ENCODE measurements around the gene RBPJL. TPM values are rescaled to one million over a fixed set of nuclear protein-coding genes. Genes with fewer than 3 reads are reported as not detected.
A peak's percentile ranks its signal among the peaks of the same experiment; 100 is the strongest.

The RBPJL gene
- total and polyA plus RNA-seq, 5 donors from 2014 or later, result not detected

- no peaks in the 10 kb centered on the region for H3K36me3 ChIP-seq (ENCODE audit: control insufficient read depth, insufficient read depth, low read length)
- H3K36me3 Mint-ChIP-seq, result no peaks in the 10 kb centered on the region
- H3K4me3 Mint-ChIP-seq, result no peak overlapping the region
- no peaks in the 10 kb centered on the region for H3K9me3 Mint-ChIP-seq
- no peaks in the 10 kb centered on the region for H3K27me3 Mint-ChIP-seq
- H3K27me3 ChIP-seq (ENCODE audit: control insufficient read depth, insufficient read depth, low read length), result no peaks in the 10 kb centered on the region
- no peak overlapping the region for H3K4me3 ChIP-seq (ENCODE audit: low read depth, low read length)
- H3K27ac Mint-ChIP-seq, result peak overlapping the region in 2 of 3 donors; percentile 1 to 41
- DNase-seq, result no peak
- ATAC-seq (ENCODE audit: low read depth in 2 of 2), result no peak
- no peaks in the 10 kb centered on the region for H3K9me3 ChIP-seq (ENCODE audit: control insufficient read depth in 2 of 2, low read length in 2 of 2)
- H3K4me1 Mint-ChIP-seq, result peaks cover 0 to 37% (median 26%) of the 10 kb centered on the region in 4 donors
- peaks cover 6% of the 10 kb centered on the region for H3K4me1 ChIP-seq (ENCODE audit: control insufficient read depth, insufficient read depth, low read length, poor library complexity, severe bottlenecking)
- H3K27ac ChIP-seq (ENCODE audit: insufficient read depth, low read length, poor library complexity, severe bottlenecking), result no peak overlapping the region
Measured at GRCh38 chr20:45353746-45354145, 47.1 kb downstream of the RBPJL start.

- peak overlapping the region; percentile 56 to 82 (median 77) for H3K27ac Mint-ChIP-seq
- H3K27me3 Mint-ChIP-seq, result no peaks in the 10 kb centered on the region
- H3K9me3 Mint-ChIP-seq, result no peaks in the 10 kb centered on the region
- Histone ChIP-seq H3K36me3 (ENCODE audit: control insufficient read depth, insufficient read depth, low read length) (no peaks in the 10 kb centered on the region), H3K4me1 (ENCODE audit: control insufficient read depth, insufficient read depth, low read length, poor library complexity, severe bottlenecking) (peaks cover 6% of the 10 kb centered on the region), H3K27me3 (ENCODE audit: control insufficient read depth, insufficient read depth, low read length) (no peaks in the 10 kb centered on the region), H3K9me3 (ENCODE audit: control insufficient read depth in 2 of 2, low read length in 2 of 2) (no peaks in the 10 kb centered on the region), H3K4me3 (ENCODE audit: low read depth, low read length) (peak overlapping the region; percentile 54), H3K27ac (ENCODE audit: insufficient read depth, low read length, poor library complexity, severe bottlenecking) (peak overlapping the region; percentile 36)
- DNase-seq (no peak), ATAC-seq (ENCODE audit: low read depth in 2 of 2) (no peak)
- peak overlapping the region in 1 of 4 donors; percentile 59 for H3K4me3 Mint-ChIP-seq
- no peaks in the 10 kb centered on the region for H3K36me3 Mint-ChIP-seq
- peaks cover 0 to 37% (median 26%) of the 10 kb centered on the region in 4 donors for H3K4me1 Mint-ChIP-seq
Measured at GRCh38 chr20:45354423-45355208, 48.0 kb downstream of the RBPJL start.

- Mint-ChIP-seq H3K27me3 (no peaks in the 10 kb centered on the region), H3K4me3 (peak overlapping the region in 3 of 4 donors; percentile 2 to 56 (median 51)), H3K27ac (peak overlapping the region; percentile 62 to 90 (median 82)), H3K4me1 (peaks cover 0 to 34% (median 26%) of the 10 kb centered on the region in 4 donors), H3K9me3 (no peaks in the 10 kb centered on the region), H3K36me3 (no peaks in the 10 kb centered on the region)
- Histone ChIP-seq H3K27ac (ENCODE audit: insufficient read depth, low read length, poor library complexity, severe bottlenecking) (peak overlapping the region; percentile 36), H3K9me3 (ENCODE audit: control insufficient read depth in 2 of 2, low read length in 2 of 2) (no peaks in the 10 kb centered on the region), H3K36me3 (ENCODE audit: control insufficient read depth, insufficient read depth, low read length) (no peaks in the 10 kb centered on the region), H3K4me1 (ENCODE audit: control insufficient read depth, insufficient read depth, low read length, poor library complexity, severe bottlenecking) (peaks cover 6% of the 10 kb centered on the region), H3K27me3 (ENCODE audit: control insufficient read depth, insufficient read depth, low read length) (no peaks in the 10 kb centered on the region), H3K4me3 (ENCODE audit: low read depth, low read length) (peak overlapping the region; percentile 54)
- ATAC-seq (ENCODE audit: low read depth in 2 of 2) (peak; percentile 49 to 55), DNase-seq (peak in 1 of 3 donors; percentile 68)
Measured at GRCh38 chr20:45355209-45356084, 48.8 kb downstream of the RBPJL start.

GRCh38 chr20:45358282-45359068, 51.8 kb downstream of the RBPJL start:
- Histone ChIP-seq H3K27me3 (ENCODE audit: control insufficient read depth, insufficient read depth, low read length) (no peaks in the 10 kb centered on the region), H3K4me1 (ENCODE audit: control insufficient read depth, insufficient read depth, low read length, poor library complexity, severe bottlenecking) (peaks cover 12% of the 10 kb centered on the region), H3K36me3 (ENCODE audit: control insufficient read depth, insufficient read depth, low read length) (no peaks in the 10 kb centered on the region), H3K27ac (ENCODE audit: insufficient read depth, low read length, poor library complexity, severe bottlenecking) (no peak overlapping the region), H3K4me3 (ENCODE audit: low read depth, low read length) (no peak overlapping the region), H3K9me3 (ENCODE audit: control insufficient read depth in 2 of 2, low read length in 2 of 2) (no peaks in the 10 kb centered on the region)
- ATAC-seq (ENCODE audit: low read depth in 2 of 2) (no peak), DNase-seq (no peak)
- Mint-ChIP-seq H3K36me3 (no peaks in the 10 kb centered on the region), H3K4me1 (peaks cover 4 to 41% (median 31%) of the 10 kb centered on the region in 4 donors), H3K27ac (no peak overlapping the region), H3K9me3 (no peaks in the 10 kb centered on the region), H3K4me3 (no peak overlapping the region), H3K27me3 (no peaks in the 10 kb centered on the region)

GRCh38 chr20:45359069-45359405, 52.4 kb downstream of the RBPJL start:
- Histone ChIP-seq H3K4me1 (ENCODE audit: control insufficient read depth, insufficient read depth, low read length, poor library complexity, severe bottlenecking) (peaks cover 18% of the 10 kb centered on the region), H3K27ac (ENCODE audit: insufficient read depth, low read length, poor library complexity, severe bottlenecking) (no peak overlapping the region), H3K27me3 (ENCODE audit: control insufficient read depth, insufficient read depth, low read length) (no peaks in the 10 kb centered on the region), H3K9me3 (ENCODE audit: control insufficient read depth in 2 of 2, low read length in 2 of 2) (no peaks in the 10 kb centered on the region), H3K36me3 (ENCODE audit: control insufficient read depth, insufficient read depth, low read length) (no peaks in the 10 kb centered on the region), H3K4me3 (ENCODE audit: low read depth, low read length) (no peak overlapping the region)
- no peaks in the 10 kb centered on the region for H3K27me3 Mint-ChIP-seq
- DNase-seq (no peak), ATAC-seq (ENCODE audit: low read depth in 2 of 2) (no peak)
- H3K27ac Mint-ChIP-seq, result no peak overlapping the region
- H3K9me3 Mint-ChIP-seq, result no peaks in the 10 kb centered on the region
- H3K4me1 Mint-ChIP-seq, result peaks cover 9 to 41% (median 33%) of the 10 kb centered on the region in 4 donors
- H3K36me3 Mint-ChIP-seq, result no peaks in the 10 kb centered on the region
- no peak overlapping the region for H3K4me3 Mint-ChIP-seq

GRCh38 chr20:45359406-45360148, 52.9 kb downstream of the RBPJL start:
- no peaks in the 10 kb centered on the region for H3K36me3 Mint-ChIP-seq
- no peak for ATAC-seq (ENCODE audit: low read depth in 2 of 2)
- no peaks in the 10 kb centered on the region for H3K36me3 ChIP-seq (ENCODE audit: control insufficient read depth, insufficient read depth, low read length)

GRCh38 chr20:45361793-45362192, 55.2 kb downstream of the RBPJL start:
- H3K27me3 Mint-ChIP-seq, result no peaks in the 10 kb centered on the region
- Histone ChIP-seq H3K27me3 (ENCODE audit: control insufficient read depth, insufficient read depth, low read length) (no peaks in the 10 kb centered on the region), H3K4me1 (ENCODE audit: control insufficient read depth, insufficient read depth, low read length, poor library complexity, severe bottlenecking) (peaks cover 34% of the 10 kb centered on the region), H3K36me3 (ENCODE audit: control insufficient read depth, insufficient read depth, low read length) (peaks cover 18% of the 10 kb centered on the region), H3K4me3 (ENCODE audit: low read depth, low read length) (no peak overlapping the region), H3K9me3 (ENCODE audit: control insufficient read depth in 2 of 2, low read length in 2 of 2) (no peaks in the 10 kb centered on the region), H3K27ac (ENCODE audit: insufficient read depth, low read length, poor library complexity, severe bottlenecking) (no peak overlapping the region)
- H3K4me3 Mint-ChIP-seq, result no peak overlapping the region
- DNase-seq (no peak), ATAC-seq (ENCODE audit: low read depth in 2 of 2) (no peak)
- no peak overlapping the region for H3K27ac Mint-ChIP-seq
- no peaks in the 10 kb centered on the region for H3K9me3 Mint-ChIP-seq
- peaks cover 11 to 45% (median 33%) of the 10 kb centered on the region in 4 donors for H3K4me1 Mint-ChIP-seq
- H3K36me3 Mint-ChIP-seq, result peaks cover 8% of the 10 kb centered on the region

More at GRCh38 chr20:45359406-45360148, 52.9 kb downstream of the RBPJL start:
- Mint-ChIP-seq H3K4me1 (peaks cover 11 to 38% (median 30%) of the 10 kb centered on the region in 4 donors), H3K9me3 (no peaks in the 10 kb centered on the region), H3K27ac (no peak overlapping the region), H3K4me3 (no peak overlapping the region), H3K27me3 (no peaks in the 10 kb centered on the region)
- Histone ChIP-seq H3K9me3 (ENCODE audit: control insufficient read depth in 2 of 2, low read length in 2 of 2) (no peaks in the 10 kb centered on the region), H3K4me3 (ENCODE audit: low read depth, low read length) (no peak overlapping the region), H3K27ac (ENCODE audit: insufficient read depth, low read length, poor library complexity, severe bottlenecking) (no peak overlapping the region), H3K4me1 (ENCODE audit: control insufficient read depth, insufficient read depth, low read length, poor library complexity, severe bottlenecking) (peaks cover 23% of the 10 kb centered on the region), H3K27me3 (ENCODE audit: control insufficient read depth, insufficient read depth, low read length) (no peaks in the 10 kb centered on the region)
- no peak for DNase-seq
